GM19099 (cell line): ENCODE measurements around the gene ADAMTSL5.

Source experiments
- POLR2A ChIP-seq: IDR thresholded peaks from 3 replicates; pipeline ENCODE4 v1.6.1; 2011; ENCODE audit warnings: low read depth; ENCODE audit not compliant: insufficient read length; ENCODE audit errors: extremely low read depth

The ADAMTSL5 gene

GRCh38 chr19:1522838-1523237, 10.0 kb upstream of the ADAMTSL5 start:
- TF ChIP-seq POLR2A, result no peak

DNA sequence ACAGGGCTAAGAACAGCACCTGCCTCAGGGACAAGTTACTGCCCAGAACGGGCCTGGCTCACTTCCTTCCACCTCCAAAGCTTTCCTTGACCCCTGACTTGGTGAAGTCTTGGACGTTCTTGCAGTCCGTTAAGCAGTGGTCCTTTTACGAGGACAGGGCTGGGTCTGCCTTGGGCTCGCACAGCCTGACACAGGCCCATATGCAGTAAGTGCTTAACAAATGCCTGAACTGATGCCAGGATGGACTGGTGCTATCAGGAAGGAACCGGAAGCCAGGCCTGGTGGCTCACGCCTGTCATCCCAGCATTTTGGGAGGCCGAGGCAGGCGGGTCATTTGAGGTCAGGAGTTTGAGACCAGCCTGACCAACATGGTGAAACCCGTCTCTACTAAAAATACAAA, 9.2 kb upstream of the ADAMTSL5 start:
- no peak for TF ChIP-seq POLR2A

- no peak for TF ChIP-seq POLR2A
These were observed 8.8 kb upstream of the ADAMTSL5 start for GRCh38 chr19:1521636-1522035.

DNA sequence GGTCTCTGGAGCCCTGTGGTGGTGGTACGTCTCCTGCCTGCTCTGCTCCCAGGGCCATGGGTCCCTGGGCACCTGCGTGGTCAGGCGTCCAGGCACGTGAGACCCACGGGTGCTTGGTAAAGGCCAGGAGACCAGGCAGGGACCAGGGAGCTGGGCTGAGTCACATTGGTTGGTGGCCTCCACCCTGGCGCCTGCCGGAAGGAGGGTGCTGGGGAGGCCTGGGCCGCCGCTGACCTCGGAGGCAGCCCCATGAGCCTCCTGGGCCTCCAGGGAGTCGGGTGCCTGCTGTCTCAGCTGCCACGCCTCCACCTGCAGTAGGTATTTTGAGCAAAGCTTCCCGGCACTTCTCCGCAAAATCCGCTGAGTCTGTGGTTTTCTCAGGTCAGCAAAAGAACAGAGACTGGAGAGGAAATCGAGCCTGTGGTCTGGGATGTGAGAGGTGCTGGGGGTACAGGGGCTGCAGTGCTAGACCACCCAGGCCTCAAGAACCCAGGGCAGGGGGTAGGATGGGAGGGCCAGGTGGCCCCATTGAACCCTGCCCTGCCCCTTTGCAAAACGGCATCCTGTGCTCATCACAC, 7.5 kb upstream of the ADAMTSL5 start:
- TF ChIP-seq POLR2A, result no peak

DNA sequence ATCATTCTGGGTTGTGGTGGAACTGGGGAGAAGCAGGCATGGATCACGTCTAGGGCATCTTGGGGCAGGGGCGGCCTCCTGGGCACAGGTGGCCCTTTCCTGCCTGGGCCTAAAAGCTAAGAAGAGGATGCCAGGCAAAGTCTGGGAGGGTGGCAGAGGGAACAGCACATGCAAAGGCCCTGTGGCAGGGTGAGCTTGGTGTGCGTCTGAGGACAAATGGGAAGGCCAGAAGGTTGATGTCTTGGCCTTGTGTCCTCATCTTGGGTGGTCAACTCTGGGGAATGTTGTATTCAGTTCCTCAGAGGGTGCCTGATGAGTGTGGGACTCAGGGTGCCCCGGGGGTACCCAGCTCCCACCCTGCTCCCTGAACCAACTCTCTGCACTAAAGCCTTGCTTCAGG, 5.7 kb upstream of the ADAMTSL5 start:
- TF ChIP-seq POLR2A, result no peak

- no peak for TF ChIP-seq POLR2A
These were observed 3.6 kb upstream of the ADAMTSL5 start for GRCh38 chr19:1516395-1516753.

DNA sequence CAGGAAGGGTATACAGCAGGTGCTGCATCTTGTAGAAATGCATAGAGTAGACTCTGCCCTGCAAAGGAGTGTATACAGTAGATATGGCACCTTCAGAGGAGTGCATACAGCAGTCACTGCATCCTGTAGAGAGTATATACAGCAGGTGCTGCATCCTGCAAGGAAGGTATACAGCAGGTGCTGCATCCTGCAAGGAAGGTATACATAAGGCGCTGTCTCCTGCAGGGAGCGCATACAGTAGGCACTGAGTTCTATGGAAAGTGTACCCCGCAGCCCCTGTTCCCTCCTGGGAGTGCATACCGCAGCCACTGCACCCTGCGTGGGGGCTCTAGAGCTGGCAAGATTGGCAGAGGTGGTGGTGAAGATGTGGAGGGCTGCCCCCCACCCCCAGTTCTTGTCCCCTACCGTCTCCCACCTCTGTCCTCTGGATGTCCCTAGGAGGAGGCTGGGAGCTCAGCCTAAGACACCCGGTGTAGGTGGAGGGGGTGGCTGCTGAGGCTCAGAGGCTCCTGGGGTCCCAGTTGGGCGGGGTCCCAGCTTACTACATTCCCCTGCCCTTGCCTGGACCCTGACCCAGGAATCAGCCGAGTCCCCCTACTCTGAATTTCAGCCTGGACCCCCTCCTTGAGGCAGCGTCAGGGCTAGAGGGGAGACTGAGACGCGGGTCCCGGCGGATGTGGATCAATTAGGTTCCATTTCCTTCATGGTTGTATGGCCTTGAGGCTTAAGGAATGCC, 2.3 kb upstream of the ADAMTSL5 start:
- no peak for TF ChIP-seq POLR2A

GRCh38 chr19:1514295-1514661, 1.5 kb upstream of the ADAMTSL5 start:
- TF ChIP-seq POLR2A, result no peak

DNA sequence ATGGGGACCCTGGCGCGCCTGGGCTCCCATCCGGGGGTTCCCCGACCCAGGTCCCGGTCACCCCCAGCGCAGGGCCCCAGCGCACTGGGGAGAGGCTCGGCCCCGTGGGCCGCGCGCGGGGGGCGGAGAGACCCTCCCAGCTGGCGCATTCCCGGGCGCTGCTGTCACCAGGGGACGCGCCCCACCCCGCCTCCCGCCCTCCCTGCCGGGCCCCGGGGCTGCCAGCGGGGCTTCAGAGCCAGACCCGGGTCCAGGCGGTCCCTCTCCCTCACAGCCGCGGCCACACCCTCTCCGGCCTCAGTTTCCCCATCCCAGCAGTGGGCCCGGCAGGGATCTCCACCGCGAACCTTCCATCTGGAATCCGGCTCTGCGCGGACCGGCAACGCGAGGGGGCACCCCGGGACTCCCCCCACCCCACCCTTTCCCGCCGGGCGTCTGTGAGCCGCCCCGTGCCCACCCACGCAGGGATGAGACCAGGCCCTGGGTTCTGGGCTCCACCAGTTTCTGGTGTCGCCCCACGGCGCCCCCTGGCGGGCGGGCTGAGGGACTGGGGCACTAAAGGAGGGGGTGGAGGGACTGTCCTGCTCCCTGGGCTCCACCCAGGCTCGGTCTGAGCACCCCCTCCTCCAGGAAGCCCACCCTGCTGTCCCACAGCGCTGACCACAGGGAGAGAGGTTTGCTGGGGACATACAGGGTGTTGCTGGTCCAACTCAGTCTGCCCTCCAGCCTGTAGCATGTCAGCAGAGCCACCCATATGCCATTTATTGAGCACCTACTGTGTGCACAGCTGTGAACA, 878 bp upstream of the ADAMTSL5 start:
- no peak for TF ChIP-seq POLR2A

DNA sequence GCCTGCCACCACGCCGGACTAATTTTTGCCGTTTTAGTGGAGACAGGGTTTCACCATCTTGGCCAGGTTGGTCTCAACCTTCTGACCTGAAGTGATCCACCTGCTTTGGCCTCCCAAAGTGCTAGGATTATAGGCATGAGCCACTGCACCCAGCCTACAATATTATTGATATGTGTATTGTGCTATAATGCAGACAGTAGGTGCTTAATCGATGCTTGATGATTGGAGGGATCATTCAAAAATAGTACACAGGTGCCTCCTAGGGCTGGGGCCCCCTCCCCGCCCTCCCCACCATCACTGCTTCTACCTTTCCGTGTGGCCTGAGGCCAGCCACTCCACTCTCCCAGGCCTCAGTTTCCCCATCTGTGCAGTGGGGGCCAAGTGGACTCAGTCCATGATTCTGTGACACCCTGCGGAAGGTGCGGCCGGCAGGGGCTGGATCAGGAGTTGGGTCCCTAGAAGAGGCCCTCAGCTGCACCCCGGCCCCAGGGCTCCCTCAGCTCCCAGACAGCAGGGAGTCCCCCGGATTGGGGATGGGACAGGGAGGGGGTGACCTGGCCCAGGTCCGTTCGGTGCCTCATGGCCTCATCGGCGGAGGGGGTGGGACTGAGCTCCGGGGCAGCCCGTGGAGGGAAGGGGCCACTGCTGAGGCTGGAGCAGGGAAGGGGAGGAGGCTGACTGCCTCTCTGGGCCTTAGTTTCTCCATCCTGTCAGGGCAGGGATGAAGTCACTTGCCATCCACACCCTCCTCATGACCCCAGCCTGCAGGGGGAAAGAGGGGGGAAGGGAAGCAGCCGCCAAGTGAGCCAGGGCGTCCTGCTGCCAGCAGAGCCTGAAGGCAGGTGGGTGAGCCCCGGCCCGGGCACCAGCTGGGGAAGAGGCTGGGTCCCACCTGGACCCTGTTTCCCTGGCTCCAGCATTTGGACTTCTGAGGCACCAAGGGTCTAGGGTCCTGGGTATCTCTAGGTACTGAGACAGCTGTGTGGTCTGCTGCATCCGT, 1.2 kb downstream of the ADAMTSL5 start:
- no peak for TF ChIP-seq POLR2A

GRCh38 chr19:1510807-1511206, 2.0 kb downstream of the ADAMTSL5 start:
- no peak for TF ChIP-seq POLR2A

GRCh38 chr19:1510442-1510806, 2.4 kb downstream of the ADAMTSL5 start:
- TF ChIP-seq POLR2A, result no peak

DNA sequence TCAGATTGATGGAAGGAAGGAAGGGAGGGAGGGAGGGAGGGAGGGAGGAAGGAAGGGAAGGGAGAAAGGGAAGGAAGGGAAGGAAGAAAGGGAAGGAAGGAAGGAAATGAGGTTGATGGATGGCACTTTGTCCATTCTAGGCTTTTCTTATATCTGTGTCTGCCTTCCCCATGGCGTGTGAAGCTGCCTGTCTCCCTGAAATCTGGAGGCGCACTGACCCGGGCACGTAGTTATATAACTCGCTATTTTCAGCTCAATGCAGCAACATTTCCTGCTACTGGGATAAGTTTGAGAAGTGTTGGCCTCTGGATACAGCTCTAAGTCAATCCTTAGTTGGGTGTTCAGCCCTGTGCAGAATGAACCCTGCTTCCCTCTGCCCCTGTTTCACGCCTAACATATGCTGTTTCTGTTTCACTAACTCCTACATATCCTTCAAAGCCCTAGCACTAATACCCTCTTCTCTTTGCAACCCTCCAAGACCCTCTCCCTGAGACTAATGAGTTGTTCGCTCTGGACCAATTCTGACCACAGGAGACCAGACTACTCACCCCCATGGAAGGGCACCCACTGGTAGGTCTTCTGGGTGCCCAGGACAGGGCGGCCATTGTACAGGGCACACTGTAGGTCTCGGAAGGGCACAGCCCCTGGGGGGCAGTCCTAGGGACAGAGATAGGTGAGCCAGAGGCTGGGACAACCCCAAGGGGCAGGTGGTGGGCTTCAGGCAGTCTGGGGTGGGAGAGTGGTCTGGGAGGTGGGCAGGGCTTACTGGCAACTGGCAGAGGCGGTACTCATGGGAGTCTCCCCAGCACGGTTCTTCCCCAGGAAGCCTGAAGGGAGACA, 3.0 kb downstream of the ADAMTSL5 start:
- TF ChIP-seq POLR2A, result no peak

DNA sequence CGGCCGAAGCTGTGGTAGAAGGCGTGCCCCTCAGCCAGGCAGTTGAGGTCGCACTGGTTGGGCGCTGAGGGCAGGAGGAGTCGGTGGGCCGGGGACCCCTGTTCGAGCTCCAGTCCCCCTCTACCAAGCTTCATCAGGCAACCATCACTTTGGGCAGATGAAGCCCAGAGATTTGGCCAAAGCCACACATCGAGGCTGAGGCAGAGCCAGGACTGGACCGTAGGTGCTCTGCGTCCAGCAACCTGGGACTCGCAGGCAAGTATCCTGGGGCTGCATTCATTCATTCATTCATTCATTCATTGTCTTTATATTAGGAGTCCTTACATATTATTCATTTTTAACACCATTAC, 4.3 kb downstream of the ADAMTSL5 start:
- TF ChIP-seq POLR2A, result no peak
